NT2/D1 (cell line): ENCODE measurements around the gene GLG1.
"Not testable (repeated sequence)": the region's sequence is repeated elsewhere in the genome, so short reads cannot be mapped to it uniquely, and the experiment has no call there.

Source experiments
- SUZ12 ChIP-seq: IDR thresholded peaks from 2 replicates; pipeline ENCODE4 v1.6.1; 2011; ENCODE audit not compliant: insufficient read length, insufficient read depth; ENCODE audit errors: extremely low read depth
- YY1 ChIP-seq: IDR thresholded peaks from 2 replicates; pipeline ENCODE4 v1.6.1; 2011; ENCODE audit not compliant: insufficient read length, insufficient read depth
- ZNF274 ChIP-seq: IDR thresholded peaks from 2 replicates; pipeline ENCODE4 v1.6.1; 2011; ENCODE audit warnings: mild to moderate bottlenecking, low read depth, low read length

DNA sequence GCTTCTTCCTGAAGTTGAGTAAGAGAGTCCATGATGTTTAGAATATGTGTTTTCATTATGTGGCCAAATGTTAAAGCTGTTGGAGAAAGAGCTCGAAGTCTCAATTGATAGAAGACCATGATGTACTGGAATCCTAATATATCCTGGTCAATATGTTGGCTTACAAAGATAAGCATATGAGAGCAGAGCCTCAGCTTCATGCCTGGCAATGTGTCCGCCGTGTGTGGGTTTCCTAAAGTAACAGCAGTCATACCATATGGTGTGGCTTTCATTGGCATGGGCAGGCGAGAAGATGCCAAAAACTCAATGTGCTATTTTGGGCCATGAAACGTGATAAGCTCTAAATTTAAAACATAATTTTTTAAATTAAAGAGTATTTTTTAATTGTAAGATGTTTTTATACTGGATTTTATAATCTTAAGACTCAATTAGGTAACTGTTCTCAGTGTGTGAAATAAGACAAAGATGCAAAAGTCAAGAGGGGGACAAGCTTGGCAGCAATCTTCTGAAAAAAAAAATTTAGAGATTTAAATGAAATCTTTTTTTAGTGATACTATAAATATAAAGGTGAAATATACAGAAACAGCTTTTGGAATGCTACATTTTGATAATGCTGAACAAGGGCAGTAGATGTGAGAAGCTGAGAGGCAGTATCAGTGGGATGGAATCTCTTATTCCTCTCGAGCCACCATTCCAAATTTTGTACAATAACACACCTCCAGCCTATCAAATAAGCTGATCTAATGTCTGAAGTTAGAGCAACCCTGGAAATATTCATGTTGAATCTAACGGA, 56.5 kb downstream of the GLG1 start:
- not testable (repeated sequence) for TF ChIP-seq SUZ12, ZNF274, YY1
